A673 (cell line): ENCODE results near the gene MAGI3. TPM values are rescaled to one million over a fixed set of nuclear protein-coding genes. Genes with fewer than 3 reads are reported as not detected.

ENCODE experiments used
- BruUV-seq: library from RNA; stranded (reverse); fragments of 400-500 nt; replicated peaks from 2 replicates; lab custom pipeline; 2021; lab: Mats Ljungman, UMichigan
- CTCF ChIA-PET: fragments of 300-600 bp; sonication (Branson Sonifier 250); formaldehyde crosslinking; loops from one replicate; lab custom pipeline; 2022; ENCODE audit warnings: antibody characterized with exemption; lab: Charles Lee
- POLR2A ChIA-PET: fragments of 300-600 bp; sonication (Branson Sonifier 250); formaldehyde crosslinking; loops from one replicate; lab custom pipeline; 2022; ENCODE audit warnings: antibody characterized with exemption; ENCODE audit not compliant: low non-redundant PET; lab: Charles Lee
- DNase-seq: peaks from one replicate; pipeline ENCODE4 v3.0.0-alpha.2; 2015; ENCODE audit warnings: low spot score
- H3K27ac ChIP-seq: fragments of 200-600 bp; sonication (generic); 2 replicates; pipeline ENCODE4 v1.5.1; 2016; ENCODE audit warnings: mixed run types, low read depth, mild to moderate bottlenecking, mixed read lengths, antibody characterized with exemption, low read length; ENCODE audit not compliant: poor library complexity, severe bottlenecking
- H3K27me3 ChIP-seq: fragments of 200-600 bp; sonication (generic); replicated peaks from 2 replicates; pipeline ENCODE4 v1.6.1; 2017; ENCODE audit warnings: mixed run types, low read depth, mild to moderate bottlenecking, mixed read lengths, antibody characterized with exemption, low read length; ENCODE audit not compliant: insufficient read depth, poor library complexity
- H3K36me3 ChIP-seq: fragments of 200-600 bp; sonication (generic); 2 replicates; pipeline ENCODE4 v1.6.1; 2016; ENCODE audit warnings: mixed run types, mild to moderate bottlenecking, mixed read lengths, antibody characterized with exemption, low read length; ENCODE audit not compliant: insufficient read depth, poor library complexity, severe bottlenecking
- H3K4me1 ChIP-seq: fragments of 200-600 bp; sonication (generic); 2 replicates; pipeline ENCODE4 v1.6.1; 2017; ENCODE audit warnings: mixed run types, mild to moderate bottlenecking, mixed read lengths, antibody characterized with exemption, low read length; ENCODE audit not compliant: insufficient read depth, poor library complexity, severe bottlenecking
- H3K4me3 ChIP-seq: fragments of 200-600 bp; sonication (generic); 2 replicates; pipeline ENCODE4 v1.5.1; 2016; ENCODE audit warnings: low read depth, mixed run types, mild to moderate bottlenecking, mixed read lengths, low read length; ENCODE audit not compliant: poor library complexity, severe bottlenecking
- H3K9me3 ChIP-seq: fragments of 200-600 bp; sonication (generic); 2 replicates; pipeline ENCODE4 v1.6.1; 2016; ENCODE audit warnings: mixed run types, low read depth, mild to moderate bottlenecking, mixed read lengths, antibody characterized with exemption, low read length; ENCODE audit not compliant: poor library complexity, severe bottlenecking
- EZH2 ChIP-seq: fragments of 200-600 bp; sonication (generic); IDR thresholded peaks from 2 replicates; pipeline ENCODE4 v1.6.1; 2017; ENCODE audit warnings: borderline replicate concordance, low read depth, mild to moderate bottlenecking, mixed read lengths, antibody characterized with exemption, low read length; ENCODE audit not compliant: poor library complexity, severe bottlenecking
- intact Hi-C: fragments of 100-400 bp; cut with micrococcal nuclease; formaldehyde crosslinking; loops from one replicate; pipeline ENCODE4 v1.10.0; 2022; ENCODE audit not compliant: unreplicated experiment
- total RNA-seq: library from RNA; stranded (reverse); gene quantifications from 2 replicates; pipeline ENCODE4 v1.2.3, GENCODE V29; 2021
- TF ChIP-seq, protein P1 (sequence below): fragments of 300-800, 200-600 bp; sonication (generic); conservative IDR thresholded peaks from 2 replicates; pipeline ENCODE4 v1.5.1; 2017; ENCODE audit warnings: low read depth, mild to moderate bottlenecking, antibody characterized with exemption, low read length, moderate library complexity, mixed read lengths

The MAGI3 gene
- total RNA-seq, 1 experiment from 2014 or later, result 5.1 TPM

DNA sequence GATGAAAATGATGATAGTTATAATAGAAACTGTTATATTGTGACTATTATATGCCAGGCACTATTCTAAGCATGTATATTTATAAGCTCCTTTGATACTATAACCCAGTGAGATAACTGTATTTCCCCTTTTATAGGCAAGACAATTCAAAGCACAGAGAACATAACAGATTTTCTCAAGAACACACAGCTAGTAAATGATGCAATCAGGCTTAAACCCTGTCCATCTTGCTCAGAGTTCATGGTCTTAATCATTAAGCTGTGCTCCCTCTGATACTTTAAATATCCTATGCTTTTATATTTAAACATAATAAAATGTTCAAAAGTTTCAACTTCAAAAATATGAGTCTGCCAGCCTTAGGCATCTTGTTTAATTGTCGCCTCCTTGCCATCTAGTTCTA lies 280.3 kb downstream of the MAGI3 start:
- intact Hi-C loops, result loop anchor here (10.0 kb wide), 1 partner anchor 456 kb away; no protein-coding TSS in a partner anchor
- Histone ChIP-seq H3K27ac (no peak overlapping the region), H3K4me1 (no peaks in the 10 kb centered on the region), H3K36me3 (no peaks in the 10 kb centered on the region), H3K27me3 (no peaks in the 10 kb centered on the region), H3K4me3 (no peak overlapping the region), H3K9me3 (no peaks in the 10 kb centered on the region)
- POLR2A ChIA-PET, result no interaction called here
- BruUV-seq, result no TSS peak
- no peak for DNase-seq
- TF ChIP-seq EZH2, result no peak
- TF ChIP-seq, protein P1, sequence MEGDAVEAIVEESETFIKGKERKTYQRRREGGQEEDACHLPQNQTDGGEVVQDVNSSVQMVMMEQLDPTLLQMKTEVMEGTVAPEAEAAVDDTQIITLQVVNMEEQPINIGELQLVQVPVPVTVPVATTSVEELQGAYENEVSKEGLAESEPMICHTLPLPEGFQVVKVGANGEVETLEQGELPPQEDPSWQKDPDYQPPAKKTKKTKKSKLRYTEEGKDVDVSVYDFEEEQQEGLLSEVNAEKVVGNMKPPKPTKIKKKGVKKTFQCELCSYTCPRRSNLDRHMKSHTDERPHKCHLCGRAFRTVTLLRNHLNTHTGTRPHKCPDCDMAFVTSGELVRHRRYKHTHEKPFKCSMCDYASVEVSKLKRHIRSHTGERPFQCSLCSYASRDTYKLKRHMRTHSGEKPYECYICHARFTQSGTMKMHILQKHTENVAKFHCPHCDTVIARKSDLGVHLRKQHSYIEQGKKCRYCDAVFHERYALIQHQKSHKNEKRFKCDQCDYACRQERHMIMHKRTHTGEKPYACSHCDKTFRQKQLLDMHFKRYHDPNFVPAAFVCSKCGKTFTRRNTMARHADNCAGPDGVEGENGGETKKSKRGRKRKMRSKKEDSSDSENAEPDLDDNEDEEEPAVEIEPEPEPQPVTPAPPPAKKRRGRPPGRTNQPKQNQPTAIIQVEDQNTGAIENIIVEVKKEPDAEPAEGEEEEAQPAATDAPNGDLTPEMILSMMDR, result no peak
- CTCF ChIA-PET, result no interaction called here

DNA sequence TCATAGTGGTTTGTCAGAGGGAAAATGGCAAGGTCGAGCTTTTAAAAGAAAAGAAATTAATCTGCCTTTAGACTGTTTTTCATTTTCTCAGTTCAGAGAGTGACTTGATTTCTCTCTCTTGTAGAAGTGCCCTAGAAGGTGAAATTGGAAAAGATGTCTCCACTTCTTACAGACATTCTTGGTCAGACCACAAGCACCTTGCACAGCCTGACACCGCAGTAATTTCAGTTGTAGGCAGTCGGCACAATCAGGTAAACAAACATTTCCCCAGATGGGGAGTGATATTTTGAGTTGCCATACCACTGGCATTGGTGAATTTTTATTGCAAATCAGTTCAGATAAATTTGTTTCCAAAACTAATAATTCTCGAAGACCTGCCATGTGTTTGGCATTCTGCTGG lies 282.2 kb downstream of the MAGI3 start:
- no peaks in the 10 kb centered on the region for H3K4me1 ChIP-seq
- ChIA-PET POLR2A (no interaction called here), CTCF (no interaction called here)
- no peaks in the 10 kb centered on the region for H3K27me3 ChIP-seq
- TF ChIP-seq, protein P1, result no peak
- TF ChIP-seq EZH2, result no peak
- H3K9me3 ChIP-seq, result no peaks in the 10 kb centered on the region
- no peak for DNase-seq
- intact Hi-C loops, result loop anchor here (10.0 kb wide), 1 partner anchor 458 kb away; no protein-coding TSS in a partner anchor
- no peak overlapping the region for H3K27ac ChIP-seq
- H3K36me3 ChIP-seq, result no peaks in the 10 kb centered on the region
- BruUV-seq, result no TSS peak
- no peak overlapping the region for H3K4me3 ChIP-seq

DNA sequence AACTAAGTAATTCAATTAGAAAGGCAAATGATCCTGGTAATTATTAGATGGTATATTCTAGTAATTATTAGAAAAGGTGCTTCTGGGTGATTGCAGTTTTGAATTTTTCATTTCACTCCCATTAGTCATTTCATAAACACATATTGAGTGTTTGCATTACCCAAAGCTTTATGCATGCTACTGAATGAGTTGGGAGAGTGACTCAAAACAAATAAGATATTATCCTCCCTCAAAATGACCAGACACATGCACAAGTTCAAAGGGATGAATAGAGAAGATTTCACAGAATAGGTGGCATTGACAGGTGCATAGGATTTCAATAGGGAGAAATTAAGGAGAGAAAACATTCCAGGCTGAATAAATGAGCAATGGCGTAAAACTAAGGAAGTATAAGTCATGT lies 284.3 kb downstream of the MAGI3 start:
- DNase-seq, result no peak
- intact Hi-C loops, result loop anchor here (10.0 kb wide), 1 partner anchor 460 kb away; no protein-coding TSS in a partner anchor
- ChIA-PET CTCF (no interaction called here), POLR2A (no interaction called here)
- Histone ChIP-seq H3K27ac (no peak overlapping the region), H3K36me3 (no peaks in the 10 kb centered on the region), H3K9me3 (no peaks in the 10 kb centered on the region), H3K4me1 (no peaks in the 10 kb centered on the region), H3K4me3 (no peak overlapping the region), H3K27me3 (no peaks in the 10 kb centered on the region)
- BruUV-seq, result no TSS peak
- TF ChIP-seq, protein P1, result no peak
- TF ChIP-seq EZH2, result no peak
